Stimulated activated CD8-positive, alpha-beta memory T cell treated with anti-CD3 and anti-CD28 coated beads, Interleukin-2, amount 100 ng/mL, for 1 hour (primary cell): ENCODE data around the gene MGAT4D.
"Not testable (repeated sequence)": the region's sequence is repeated elsewhere in the genome, so short reads cannot be mapped to it uniquely, and the experiment has no call there.

Source experiments
- DNase-seq, 2 donors: peaks; one replicate each; pipeline ENCODE4 v3.0.0-alpha.2; 2020; ENCODE audit warnings: low read depth in 2 of 2

MGAT4D gene

GRCh38 chr4:140497747-140498636 is at the start of gene MGAT4D:
TSS of gene MGAT4D (minus strand) at chr4:140498293. CDS start at chr4:140498222, 71 bp downstream.
- DNase-seq: no peak

- no peak for DNase-seq
Measured at GRCh38 chr4:140533951-140534480, 35.9 kb upstream of the MGAT4D start.

- DNase-seq: no peak
Measured at GRCh38 chr4:140529434-140529833, 31.3 kb upstream of the MGAT4D start.

GRCh38 chr4:140523857-140524742 is 26.0 kb upstream of the MGAT4D start, which contains the start of gene ELMOD2:
TSS of gene ELMOD2 (plus strand) at chr4:140524168. CDS start at chr4:140525429, 1,261 bp downstream.
- DNase-seq: peak; percentile 94

- no peak for DNase-seq
Measured at GRCh38 chr4:140523370-140523856, 25.3 kb upstream of the MGAT4D start.

- DNase-seq: no peak
Measured at GRCh38 chr4:140515423-140515822, 17.3 kb upstream of the MGAT4D start.

- DNase-seq: not testable (repeated sequence)
Measured at GRCh38 chr4:140513765-140514164, 15.7 kb upstream of the MGAT4D start.

- DNase-seq: no peak
Measured at GRCh38 chr4:140504261-140504660, 6.2 kb upstream of the MGAT4D start.

- DNase-seq: no peak
Measured at GRCh38 chr4:140499391-140499790, 1.3 kb upstream of the MGAT4D start.

- no peak for DNase-seq
Measured at GRCh38 chr4:140497405-140497746, 717 bp downstream of the MGAT4D start.

GRCh38 chr4:140485939-140486338 is 12.2 kb downstream of the MGAT4D start:
- DNase-seq: no peak

GRCh38 chr4:140483445-140483844 is 14.6 kb downstream of the MGAT4D start:
- DNase-seq: no peak

GRCh38 chr4:140472156-140472555 is 25.9 kb downstream of the MGAT4D start:
- DNase-seq: no peak

- DNase-seq: no peak
Measured at GRCh38 chr4:140469791-140470733, 28.0 kb downstream of the MGAT4D start.

GRCh38 chr4:140466146-140466545 is 31.9 kb downstream of the MGAT4D start:
- DNase-seq: no peak

GRCh38 chr4:140463614-140464013 is 34.5 kb downstream of the MGAT4D start:
- no peak for DNase-seq

GRCh38 chr4:140463182-140463581 is 34.9 kb downstream of the MGAT4D start:
- DNase-seq: no peak

- no peak for DNase-seq
Measured at GRCh38 chr4:140450352-140450751, 47.7 kb downstream of the MGAT4D start.

- DNase-seq: no peak
Measured at GRCh38 chr4:140448830-140449229, 49.3 kb downstream of the MGAT4D start.

- DNase-seq: no peak
Measured at GRCh38 chr4:140448162-140448561, 49.9 kb downstream of the MGAT4D start.

- not testable (repeated sequence) for DNase-seq
Measured at GRCh38 chr4:140444347-140444746, 53.7 kb downstream of the MGAT4D start.
